Stimulated activated CD4-positive, alpha-beta T cell treated with anti-CD3 and anti-CD28 coated beads, Interleukin-2, amount 100 ng/mL, for 24 hours (primary cell): ENCODE data around the gene SMG9.
A peak's percentile ranks its signal among the peaks of the same experiment; 100 is the strongest.
"Not testable (repeated sequence)": the region's sequence is repeated elsewhere in the genome, so short reads cannot be mapped to it uniquely, and the experiment has no call there.

Experiments
- DNase-seq, 2 donors: peaks; one replicate each; pipeline ENCODE4 v3.0.0-alpha.2; 2020

Gene SMG9

GRCh38 chr19:43779147-43779819 lies 24.5 kb upstream of the SMG9 start:
- DNase-seq: no peak

GRCh38 chr19:43778651-43779050 lies 23.9 kb upstream of the SMG9 start:
- DNase-seq: no peak

- no peak for DNase-seq
Observed at GRCh38 chr19:43777163-43777695, 22.5 kb upstream of the SMG9 start.

- DNase-seq: peak; percentile 81 to 83
Observed at GRCh38 chr19:43776286-43776685, 21.5 kb upstream of the SMG9 start.

GRCh38 chr19:43775299-43775890 lies 20.6 kb upstream of the SMG9 start:
- DNase-seq: no peak

- not testable (repeated sequence) for DNase-seq
Observed at GRCh38 chr19:43774940-43775258, 20.1 kb upstream of the SMG9 start.

GRCh38 chr19:43774103-43774939 lies 19.6 kb upstream of the SMG9 start:
- DNase-seq: no peak

- DNase-seq: no peak
Observed at GRCh38 chr19:43773725-43774102, 19.0 kb upstream of the SMG9 start.

GRCh38 chr19:43769256-43769655 lies 14.5 kb upstream of the SMG9 start:
- DNase-seq: no peak

GRCh38 chr19:43768273-43769050 lies 13.7 kb upstream of the SMG9 start:
- no peak for DNase-seq

- no peak for DNase-seq
Observed at GRCh38 chr19:43767818-43768217, 13.1 kb upstream of the SMG9 start.

- DNase-seq: no peak
Observed at GRCh38 chr19:43767316-43767715, 12.6 kb upstream of the SMG9 start.

- DNase-seq: no peak
Observed at GRCh38 chr19:43766755-43767043, 11.9 kb upstream of the SMG9 start.

- DNase-seq: peak; percentile 83 to 86
Observed at GRCh38 chr19:43765109-43765876, 10.5 kb upstream of the SMG9 start.

GRCh38 chr19:43764684-43765083 lies 9.9 kb upstream of the SMG9 start:
- DNase-seq: not testable (repeated sequence)

- DNase-seq: no peak
Observed at GRCh38 chr19:43763473-43763939, 8.7 kb upstream of the SMG9 start.

GRCh38 chr19:43762814-43763213 lies 8.1 kb upstream of the SMG9 start:
- no peak for DNase-seq

- DNase-seq: no peak
Observed at GRCh38 chr19:43760941-43761340, 6.2 kb upstream of the SMG9 start.

GRCh38 chr19:43759515-43759914 lies 4.8 kb upstream of the SMG9 start:
- DNase-seq: no peak

- DNase-seq: peak; percentile 82 to 87
Observed at GRCh38 chr19:43755256-43755801, 567 bp upstream of the SMG9 start.

GRCh38 chr19:43754253-43754502 lies 584 bp downstream of the SMG9 start:
- no peak for DNase-seq

GRCh38 chr19:43752287-43752875 lies 2.4 kb downstream of the SMG9 start:
- no peak for DNase-seq
